Testis (tissue), 2 donors: ENCODE data around the gene BCR.
"Not testable (repeated sequence)": the region's sequence is repeated elsewhere in the genome, so short reads cannot be mapped to it uniquely, and the experiment has no call there.

Experiments
- POLR2A ChIP-seq: fragments of 450-650 bp; IDR thresholded peaks from one replicate; pipeline ENCODE4 v1.6.1; 2017; ENCODE audit warnings: antibody characterized with exemption, mild to moderate bottlenecking, moderate library complexity
- TF ChIP-seq, protein P1 (sequence below), 3 experiments: fragments of 450-650 bp in 2 of 3; fragments of 200-600 bp in 1 of 3; sonication (generic) in 1 of 3; IDR thresholded peaks; one replicate each; pipeline ENCODE4 v1.5.1; 2016 to 2019; ENCODE audit warnings: antibody characterized with exemption in 3 of 3, mild to moderate bottlenecking in 2 of 3, moderate library complexity in 1 of 3

DNA sequence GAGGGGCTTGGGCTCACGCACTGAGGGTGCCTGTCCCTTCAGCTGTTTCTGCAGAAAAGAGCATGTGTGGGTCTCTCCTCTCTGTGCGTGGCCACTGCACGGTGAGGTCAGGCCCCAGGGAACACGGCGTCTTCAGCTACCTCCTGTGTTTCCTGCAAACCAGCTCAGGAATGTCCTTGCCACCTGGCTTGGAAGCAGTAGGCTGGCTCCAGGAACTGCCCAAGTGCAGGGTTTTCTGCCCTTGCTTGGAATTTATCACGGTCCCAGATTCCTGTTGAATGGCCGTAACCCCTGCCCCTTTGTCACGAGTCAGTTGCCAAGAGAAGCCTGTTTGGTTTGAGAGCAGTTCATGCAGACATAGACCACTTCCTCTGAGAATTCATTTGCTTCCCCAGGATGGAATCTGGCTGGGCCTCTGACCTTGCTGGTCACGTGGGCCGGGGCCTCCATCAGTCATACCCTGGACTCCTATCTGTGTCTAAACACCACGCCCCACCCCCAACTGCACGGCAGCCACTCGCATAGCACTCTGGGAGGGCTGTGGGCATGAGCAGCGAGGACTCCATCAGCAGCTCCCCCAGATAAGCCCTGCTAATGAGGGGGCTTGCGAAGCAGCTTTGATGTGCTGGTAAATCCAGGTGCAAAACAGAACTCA, 130.3 kb downstream of the BCR start:
- TF ChIP-seq, protein P1, sequence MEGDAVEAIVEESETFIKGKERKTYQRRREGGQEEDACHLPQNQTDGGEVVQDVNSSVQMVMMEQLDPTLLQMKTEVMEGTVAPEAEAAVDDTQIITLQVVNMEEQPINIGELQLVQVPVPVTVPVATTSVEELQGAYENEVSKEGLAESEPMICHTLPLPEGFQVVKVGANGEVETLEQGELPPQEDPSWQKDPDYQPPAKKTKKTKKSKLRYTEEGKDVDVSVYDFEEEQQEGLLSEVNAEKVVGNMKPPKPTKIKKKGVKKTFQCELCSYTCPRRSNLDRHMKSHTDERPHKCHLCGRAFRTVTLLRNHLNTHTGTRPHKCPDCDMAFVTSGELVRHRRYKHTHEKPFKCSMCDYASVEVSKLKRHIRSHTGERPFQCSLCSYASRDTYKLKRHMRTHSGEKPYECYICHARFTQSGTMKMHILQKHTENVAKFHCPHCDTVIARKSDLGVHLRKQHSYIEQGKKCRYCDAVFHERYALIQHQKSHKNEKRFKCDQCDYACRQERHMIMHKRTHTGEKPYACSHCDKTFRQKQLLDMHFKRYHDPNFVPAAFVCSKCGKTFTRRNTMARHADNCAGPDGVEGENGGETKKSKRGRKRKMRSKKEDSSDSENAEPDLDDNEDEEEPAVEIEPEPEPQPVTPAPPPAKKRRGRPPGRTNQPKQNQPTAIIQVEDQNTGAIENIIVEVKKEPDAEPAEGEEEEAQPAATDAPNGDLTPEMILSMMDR (IDR thresholded peaks at IDR 0.05) = not testable (repeated sequence)
- not testable (repeated sequence) for TF ChIP-seq POLR2A
